Loucy (cell line): ENCODE data around the gene ANK3.

ENCODE experiments used
- H2AFZ ChIP-seq: fragments of 200-600 bp; sonication (generic); 2 replicates; pipeline ENCODE4 v1.6.0; 2016; ENCODE audit warnings: antibody characterized with exemption, mild to moderate bottlenecking, low read length, moderate library complexity
- H3F3A ChIP-seq: fragments of 200-600 bp; 2 replicates; pipeline ENCODE4 v1.6.0; 2016; ENCODE audit warnings: antibody characterized with exemption, low read depth, mild to moderate bottlenecking
- H3K27me3 ChIP-seq: fragments of 200-600 bp; sonication (generic); 2 replicates; pipeline ENCODE4 v1.6.1; 2014; ENCODE audit warnings: low read length, mild to moderate bottlenecking; ENCODE audit not compliant: insufficient read depth, poor library complexity, severe bottlenecking
- H3K36me3 ChIP-seq: fragments of 200-600 bp; sonication (generic); 2 replicates; pipeline ENCODE4 v1.6.1; 2016; ENCODE audit warnings: low read length; ENCODE audit not compliant: insufficient read depth
- H3K4me1 ChIP-seq: fragments of 200-600 bp; sonication (generic); 2 replicates; pipeline ENCODE4 v1.5.1; 2014; ENCODE audit warnings: low read length, mild to moderate bottlenecking; ENCODE audit not compliant: insufficient read depth, poor library complexity, severe bottlenecking
- H3K4me2 ChIP-seq: fragments of 200-600 bp; sonication (generic); 2 replicates; pipeline ENCODE4 v1.6.0; 2014; ENCODE audit warnings: antibody characterized with exemption, low read length, low read depth, mild to moderate bottlenecking; ENCODE audit not compliant: poor library complexity, severe bottlenecking
- H3K4me3 ChIP-seq: fragments of 200-600 bp; sonication (generic); 2 replicates; pipeline ENCODE4 v1.5.1; 2014; ENCODE audit warnings: low read length, mild to moderate bottlenecking, mixed read lengths; ENCODE audit not compliant: poor library complexity, severe bottlenecking
- H3K79me2 ChIP-seq: fragments of 200-600 bp; sonication (generic); 2 replicates; pipeline ENCODE4 v1.6.1; 2014; ENCODE audit warnings: low read length; ENCODE audit not compliant: insufficient read depth
- H3K9ac ChIP-seq: fragments of 200-600 bp; sonication (generic); 2 replicates; pipeline ENCODE4 v1.6.0; 2014; ENCODE audit warnings: mild to moderate bottlenecking, low read depth, low read length, moderate library complexity; ENCODE audit not compliant: poor library complexity, severe bottlenecking
- H3K9me2 ChIP-seq: fragments of 200-600 bp; sonication (generic); replicated peaks from 2 replicates; pipeline ENCODE4 v1.6.1; 2016; ENCODE audit warnings: low read depth, low read length, mixed read lengths
- H3K9me3 ChIP-seq: fragments of 200-600 bp; sonication (generic); 2 replicates; pipeline ENCODE4 v1.6.1; 2014; ENCODE audit warnings: mild to moderate bottlenecking, antibody characterized with exemption, low read length, low read depth; ENCODE audit not compliant: insufficient read depth
- H4K20me1 ChIP-seq: fragments of 200-600 bp; sonication (generic); 2 replicates; pipeline ENCODE4 v1.6.0; 2014; ENCODE audit warnings: antibody characterized with exemption, low read length, mild to moderate bottlenecking; ENCODE audit not compliant: insufficient read depth, poor library complexity, severe bottlenecking
- EZH2phosphoT487 ChIP-seq: fragments of 200-600 bp; IDR thresholded peaks from 2 replicates; pipeline ENCODE4 v1.6.1; 2018; ENCODE audit warnings: antibody characterized with exemption, mild to moderate bottlenecking, moderate library complexity, borderline replicate concordance
- TF ChIP-seq, protein P1 (sequence below): fragments of 200-600 bp; sonication (generic); conservative IDR thresholded peaks from 2 replicates; pipeline ENCODE4 v1.5.1; 2014; ENCODE audit warnings: mild to moderate bottlenecking, antibody characterized with exemption, low read length

Gene ANK3

DNA sequence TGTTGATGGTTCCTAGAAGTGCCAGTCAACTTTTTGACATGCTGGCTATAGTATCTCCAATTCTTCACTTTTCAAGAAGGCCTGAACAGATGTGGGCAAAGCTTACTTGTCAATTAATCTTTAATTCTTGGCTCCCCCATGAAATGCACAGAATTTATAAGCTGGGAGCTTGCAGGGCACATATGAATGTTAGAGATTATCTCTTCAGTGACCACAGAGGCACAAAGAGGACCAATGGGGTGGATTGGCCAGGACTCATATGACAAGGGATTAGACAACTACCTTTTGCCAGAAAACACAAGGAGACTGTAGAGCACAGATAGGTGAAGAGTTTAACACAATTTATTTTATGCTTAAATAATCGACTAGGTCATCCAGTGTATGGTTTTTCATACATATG is 361.6 kb downstream of the ANK3 start:
- no peaks in the 10 kb centered on the region for H3K4me1 ChIP-seq
- no peaks in the 10 kb centered on the region for H3F3A ChIP-seq
- H3K79me2 ChIP-seq: no peaks in the 10 kb centered on the region
- H2AFZ ChIP-seq: no peak overlapping the region
- no peaks in the 10 kb centered on the region for H3K9me3 ChIP-seq
- no peaks in the 10 kb centered on the region for H3K36me3 ChIP-seq
- H3K4me3 ChIP-seq: no peak overlapping the region
- no peak overlapping the region for H3K9ac ChIP-seq
- no peaks in the 10 kb centered on the region for H4K20me1 ChIP-seq
- H3K4me2 ChIP-seq: no peak overlapping the region
- no peaks in the 10 kb centered on the region for H3K27me3 ChIP-seq
- TF ChIP-seq, protein P1, sequence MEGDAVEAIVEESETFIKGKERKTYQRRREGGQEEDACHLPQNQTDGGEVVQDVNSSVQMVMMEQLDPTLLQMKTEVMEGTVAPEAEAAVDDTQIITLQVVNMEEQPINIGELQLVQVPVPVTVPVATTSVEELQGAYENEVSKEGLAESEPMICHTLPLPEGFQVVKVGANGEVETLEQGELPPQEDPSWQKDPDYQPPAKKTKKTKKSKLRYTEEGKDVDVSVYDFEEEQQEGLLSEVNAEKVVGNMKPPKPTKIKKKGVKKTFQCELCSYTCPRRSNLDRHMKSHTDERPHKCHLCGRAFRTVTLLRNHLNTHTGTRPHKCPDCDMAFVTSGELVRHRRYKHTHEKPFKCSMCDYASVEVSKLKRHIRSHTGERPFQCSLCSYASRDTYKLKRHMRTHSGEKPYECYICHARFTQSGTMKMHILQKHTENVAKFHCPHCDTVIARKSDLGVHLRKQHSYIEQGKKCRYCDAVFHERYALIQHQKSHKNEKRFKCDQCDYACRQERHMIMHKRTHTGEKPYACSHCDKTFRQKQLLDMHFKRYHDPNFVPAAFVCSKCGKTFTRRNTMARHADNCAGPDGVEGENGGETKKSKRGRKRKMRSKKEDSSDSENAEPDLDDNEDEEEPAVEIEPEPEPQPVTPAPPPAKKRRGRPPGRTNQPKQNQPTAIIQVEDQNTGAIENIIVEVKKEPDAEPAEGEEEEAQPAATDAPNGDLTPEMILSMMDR: no peak
- H3K9me2 ChIP-seq: no peaks in the 10 kb centered on the region

DNA sequence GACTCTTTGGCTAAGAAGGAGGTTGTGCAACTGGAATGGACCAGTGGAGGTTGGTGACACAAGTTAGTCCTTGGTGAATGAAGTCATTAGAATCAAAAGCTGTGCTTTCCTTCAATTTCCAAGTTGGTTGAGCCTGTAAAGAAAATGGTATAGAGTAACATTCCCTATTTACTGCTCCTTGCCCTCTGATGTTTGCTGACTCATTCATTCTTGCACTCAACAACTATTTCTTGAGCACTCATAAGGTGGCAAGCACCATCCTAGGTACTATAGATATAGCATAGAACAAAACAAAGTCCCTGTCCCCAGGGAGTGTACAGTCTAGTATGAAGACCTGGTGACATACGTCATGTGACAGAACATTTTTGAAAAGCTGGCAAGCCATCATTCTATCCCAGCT is 364.4 kb downstream of the ANK3 start:
- no peaks in the 10 kb centered on the region for H3K36me3 ChIP-seq
- H3F3A ChIP-seq: no peaks in the 10 kb centered on the region
- H3K9me2 ChIP-seq: no peaks in the 10 kb centered on the region
- TF ChIP-seq, protein P1: no peak
- no peak for TF ChIP-seq EZH2phosphoT487
- no peaks in the 10 kb centered on the region for H3K27me3 ChIP-seq
- H3K9ac ChIP-seq: no peak overlapping the region
- H3K4me1 ChIP-seq: no peaks in the 10 kb centered on the region
- no peak overlapping the region for H2AFZ ChIP-seq
- no peak overlapping the region for H3K4me3 ChIP-seq
- H4K20me1 ChIP-seq: no peaks in the 10 kb centered on the region
- no peak overlapping the region for H3K4me2 ChIP-seq
- H3K79me2 ChIP-seq: no peaks in the 10 kb centered on the region
- H3K9me3 ChIP-seq: no peaks in the 10 kb centered on the region

DNA sequence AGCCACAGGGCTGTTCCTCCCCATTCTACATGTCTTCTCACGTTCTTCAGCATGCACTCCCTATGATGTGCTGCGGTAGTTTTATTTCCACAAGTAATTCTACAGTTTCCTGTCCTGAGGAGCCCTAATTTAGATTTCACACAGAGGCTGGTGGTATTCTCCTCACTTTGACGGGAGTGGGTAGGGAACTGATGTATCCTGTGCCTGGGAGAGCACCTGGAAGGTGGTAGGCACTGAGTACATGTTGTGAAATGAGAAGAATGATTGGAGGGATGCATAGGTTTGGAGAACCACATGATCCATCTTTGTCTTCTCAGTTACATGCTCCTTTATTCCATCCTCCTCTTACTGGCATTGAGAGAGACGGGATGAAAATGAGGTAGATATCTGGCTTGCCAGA is 365.2 kb downstream of the ANK3 start:
- Histone ChIP-seq H3K9me3 (no peaks in the 10 kb centered on the region), H3K36me3 (no peaks in the 10 kb centered on the region), H4K20me1 (no peaks in the 10 kb centered on the region), H3K4me1 (no peaks in the 10 kb centered on the region), H3F3A (no peaks in the 10 kb centered on the region), H3K9me2 (no peaks in the 10 kb centered on the region), H3K9ac (no peak overlapping the region), H3K79me2 (no peaks in the 10 kb centered on the region), H2AFZ (no peak overlapping the region), H3K27me3 (no peaks in the 10 kb centered on the region), H3K4me3 (no peak overlapping the region), H3K4me2 (no peak overlapping the region)
- TF ChIP-seq EZH2phosphoT487: no peak
- TF ChIP-seq, protein P1: no peak
